Prostate gland (tissue), 2 donors: ENCODE results near the gene TRAPPC11. TPM values are rescaled to one million over a fixed set of nuclear protein-coding genes. Genes with fewer than 3 reads are reported as not detected.
"Not testable (repeated sequence)": the region's sequence is repeated elsewhere in the genome, so short reads cannot be mapped to it uniquely, and the experiment has no call there.

Source experiments
- DNase-seq: peaks from one replicate; pipeline ENCODE4 v3.0.0-alpha.2; 2019; ENCODE audit warnings: low spot score
- H3K27ac ChIP-seq, 2 donors: fragments of 200-600 bp; sonication (generic); 2 replicates each; pipeline ENCODE4 v1.5.1; 2017 to 2019
- H3K27me3 ChIP-seq: fragments of 200-600 bp; sonication (generic); replicated peaks from 2 replicates; pipeline ENCODE4 v1.5.1; 2019; ENCODE audit not compliant: insufficient read depth
- H3K36me3 ChIP-seq, 2 donors: fragments of 200-600 bp; sonication (generic); 1 replicate in 1 of 2; 2 replicates in 1 of 2; pipeline versions ENCODE4 v1.5.1 to v1.8.1; 2017 to 2019
- H3K4me1 ChIP-seq: fragments of 200-600 bp; sonication (generic); replicated peaks from 2 replicates; pipeline ENCODE4 v1.5.1; 2019
- H3K4me3 ChIP-seq, 2 donors: fragments of 200-600 bp; sonication (generic); 2 replicates each; pipeline ENCODE4 v1.5.1; 2017 to 2019
- H3K9me3 ChIP-seq: fragments of 200-600 bp; sonication (generic); 2 replicates; pipeline ENCODE4 v1.5.1; 2017
- POLR2A ChIP-seq: fragments of 450-650 bp; IDR thresholded peaks from one replicate; pipeline ENCODE4 v1.6.1; 2016; ENCODE audit warnings: antibody characterized with exemption, mild to moderate bottlenecking
- POLR2AphosphoS5 ChIP-seq: sonication (generic); formaldehyde crosslinking; IDR thresholded peaks from one replicate; pipeline ENCODE4 v1.6.1; 2017; ENCODE audit warnings: antibody characterized with exemption
- WGBS: methylation state at CpG from one replicate; pipeline ENCODE4 v1.1.5; 2018; 5-methylcytosine and 5-hydroxymethylcytosine counted together
- intact Hi-C: fragments of 100-400 bp; cut with DNase I; formaldehyde crosslinking; loops from one replicate; pipeline ENCODE4 v1.14.2; 2022
- total RNA-seq, 2 donors: library from RNA; depleted of rRNA; stranded (reverse); fragments of >200 nt; gene quantifications; one replicate each; pipeline ENCODE4 v1.1.0, GENCODE V29; 2016
- TF ChIP-seq, protein P1 (sequence below), 4 experiments: fragments of 200-600 bp in 2 of 4; fragments of 450-650 bp in 2 of 4; sonication (generic) in 2 of 4; IDR thresholded peaks; 1 replicate in 3 of 4; 2 replicates in 1 of 4; pipeline ENCODE4 v1.5.1; 2016 to 2019; ENCODE audit warnings: antibody characterized with exemption in 4 of 4, mild to moderate bottlenecking in 2 of 4, moderate library complexity in 2 of 4

The TRAPPC11 gene
- total RNA-seq, 2 donors from 2014 or later: 27.6 to 34.5 TPM

DNA sequence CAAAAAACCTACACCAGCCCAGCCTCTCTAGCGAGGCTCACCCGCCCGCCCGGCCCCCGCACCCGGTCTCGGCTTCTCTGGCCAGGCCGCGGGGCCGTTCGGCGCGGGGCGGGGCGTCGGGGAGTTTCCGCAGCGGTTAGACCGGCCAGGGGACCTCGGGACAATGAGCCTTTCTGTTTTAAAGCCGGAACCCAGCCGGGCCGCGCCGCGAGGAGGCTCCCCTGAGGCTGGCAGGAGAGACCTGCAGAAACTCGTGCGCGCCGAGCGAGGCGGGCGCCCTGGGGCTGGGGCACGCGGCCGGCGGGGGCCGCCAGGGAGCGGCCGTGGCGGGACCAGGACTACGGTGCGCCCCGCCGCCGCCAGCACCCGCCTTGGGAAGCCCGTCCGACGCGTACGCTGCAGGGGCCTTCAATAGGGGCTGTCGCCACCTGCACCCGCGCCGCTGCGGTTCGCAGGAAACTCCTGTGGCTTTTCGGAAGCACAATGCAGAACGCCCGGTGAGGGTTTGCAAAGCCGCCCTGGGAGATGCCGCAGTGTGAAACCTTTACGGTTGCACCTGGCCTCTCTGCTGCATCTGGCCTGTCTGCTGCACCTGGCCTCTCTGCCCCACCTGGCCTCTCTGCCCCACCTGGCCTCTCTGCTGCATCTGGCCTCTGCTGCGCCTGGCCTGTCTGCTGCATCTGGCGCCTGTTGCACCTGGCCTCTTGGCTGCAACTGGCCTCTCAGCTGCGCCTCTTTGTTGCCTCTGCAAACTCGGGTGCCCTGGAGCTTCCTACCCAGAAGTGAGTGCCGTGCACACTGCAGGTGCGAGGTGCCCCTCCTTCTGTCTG, 63.9 kb downstream of the TRAPPC11 start:
- Histone ChIP-seq H3K4me3 (peak overlapping the region; percentile 31 to 45), H3K27me3 (no peaks in the 10 kb centered on the region), H3K4me1 (no peaks in the 10 kb centered on the region), H3K36me3 (no peaks in the 10 kb centered on the region), H3K9me3 (no peaks in the 10 kb centered on the region), H3K27ac (peak overlapping the region; percentile 46 to 55)
- intact Hi-C loops: no loop called here
- DNase-seq: peak; percentile 79
- 8% methylated on average over 40 of the region's 70 CpGs for WGBS
- TF ChIP-seq POLR2A (no peak), POLR2AphosphoS5 (peak; percentile 30)
- TF ChIP-seq, protein P1, sequence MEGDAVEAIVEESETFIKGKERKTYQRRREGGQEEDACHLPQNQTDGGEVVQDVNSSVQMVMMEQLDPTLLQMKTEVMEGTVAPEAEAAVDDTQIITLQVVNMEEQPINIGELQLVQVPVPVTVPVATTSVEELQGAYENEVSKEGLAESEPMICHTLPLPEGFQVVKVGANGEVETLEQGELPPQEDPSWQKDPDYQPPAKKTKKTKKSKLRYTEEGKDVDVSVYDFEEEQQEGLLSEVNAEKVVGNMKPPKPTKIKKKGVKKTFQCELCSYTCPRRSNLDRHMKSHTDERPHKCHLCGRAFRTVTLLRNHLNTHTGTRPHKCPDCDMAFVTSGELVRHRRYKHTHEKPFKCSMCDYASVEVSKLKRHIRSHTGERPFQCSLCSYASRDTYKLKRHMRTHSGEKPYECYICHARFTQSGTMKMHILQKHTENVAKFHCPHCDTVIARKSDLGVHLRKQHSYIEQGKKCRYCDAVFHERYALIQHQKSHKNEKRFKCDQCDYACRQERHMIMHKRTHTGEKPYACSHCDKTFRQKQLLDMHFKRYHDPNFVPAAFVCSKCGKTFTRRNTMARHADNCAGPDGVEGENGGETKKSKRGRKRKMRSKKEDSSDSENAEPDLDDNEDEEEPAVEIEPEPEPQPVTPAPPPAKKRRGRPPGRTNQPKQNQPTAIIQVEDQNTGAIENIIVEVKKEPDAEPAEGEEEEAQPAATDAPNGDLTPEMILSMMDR (IDR thresholded peaks at IDR 0.05): peak in 1 of 4 experiments; percentile 10

DNA sequence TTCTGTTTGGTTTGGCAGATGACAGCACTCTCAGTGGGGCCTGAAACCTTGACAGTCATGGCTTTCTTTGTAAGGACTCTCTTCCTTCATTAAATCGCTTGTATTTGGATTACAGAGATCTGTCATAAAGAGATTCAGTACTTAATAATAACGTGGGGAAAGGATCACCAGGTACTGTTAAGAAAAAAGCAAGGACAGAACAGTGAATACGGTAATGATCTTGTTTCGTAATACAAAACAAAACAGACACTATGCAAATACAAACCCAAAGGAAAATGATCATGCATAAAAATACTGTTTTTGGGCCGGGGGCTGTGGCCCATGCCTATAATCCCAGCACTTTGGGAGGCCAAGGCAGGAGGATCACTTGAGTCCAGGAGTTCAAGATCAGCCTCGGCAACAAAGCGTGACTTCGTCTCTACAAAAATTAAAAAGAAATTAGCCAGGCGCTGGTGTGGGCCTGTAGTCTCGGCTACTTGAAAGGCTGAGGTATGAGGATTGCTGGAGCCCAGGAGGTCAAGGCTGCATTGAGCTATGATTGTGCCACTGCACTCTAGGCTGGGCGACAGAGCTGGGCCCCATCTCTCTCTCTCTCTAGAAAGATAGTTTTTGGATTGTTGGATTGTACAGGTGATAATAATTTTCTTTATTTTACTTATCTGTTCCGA, 64.6 kb downstream of the TRAPPC11 start:
- Histone ChIP-seq H3K4me1 (no peaks in the 10 kb centered on the region), H3K4me3 (no peak overlapping the region), H3K9me3 (no peaks in the 10 kb centered on the region), H3K27me3 (no peaks in the 10 kb centered on the region), H3K36me3 (no peaks in the 10 kb centered on the region), H3K27ac (no peak overlapping the region)
- intact Hi-C loops: no loop called here
- no peak for DNase-seq
- WGBS: 72% methylated on average over 12 of the region's 12 CpGs
- TF ChIP-seq POLR2A: no peak
- no peak for TF ChIP-seq POLR2AphosphoS5
- TF ChIP-seq, protein P1 (IDR thresholded peaks at IDR 0.05): no peak

DNA sequence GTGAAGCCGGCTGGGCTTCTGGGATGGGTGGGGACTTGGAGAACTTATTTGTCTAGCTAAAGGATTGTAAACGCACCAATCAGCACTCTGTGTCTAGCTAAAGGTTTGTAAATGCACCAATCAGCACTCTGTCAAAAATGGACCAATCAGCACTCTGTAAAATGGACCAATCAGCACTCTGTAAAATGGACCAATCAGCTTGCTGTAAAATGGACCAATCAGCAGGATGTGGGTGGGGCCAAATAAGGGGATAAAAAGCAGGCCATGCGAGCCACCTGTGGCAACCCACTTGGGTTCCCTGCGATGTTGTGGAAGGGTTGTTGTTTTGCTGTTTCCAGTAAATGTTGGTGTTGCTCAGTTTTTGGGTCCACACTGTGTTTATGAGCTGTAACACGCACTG, 66.5 kb downstream of the TRAPPC11 start:
- H3K27me3 ChIP-seq, DNase-seq, H3K4me1 ChIP-seq, intact Hi-C loops, H3K9me3 ChIP-seq, H3K36me3 ChIP-seq, H3K27ac ChIP-seq, H3K4me3 ChIP-seq: not testable (repeated sequence)
- 78% methylated on average over 5 of the region's 5 CpGs for WGBS

DNA sequence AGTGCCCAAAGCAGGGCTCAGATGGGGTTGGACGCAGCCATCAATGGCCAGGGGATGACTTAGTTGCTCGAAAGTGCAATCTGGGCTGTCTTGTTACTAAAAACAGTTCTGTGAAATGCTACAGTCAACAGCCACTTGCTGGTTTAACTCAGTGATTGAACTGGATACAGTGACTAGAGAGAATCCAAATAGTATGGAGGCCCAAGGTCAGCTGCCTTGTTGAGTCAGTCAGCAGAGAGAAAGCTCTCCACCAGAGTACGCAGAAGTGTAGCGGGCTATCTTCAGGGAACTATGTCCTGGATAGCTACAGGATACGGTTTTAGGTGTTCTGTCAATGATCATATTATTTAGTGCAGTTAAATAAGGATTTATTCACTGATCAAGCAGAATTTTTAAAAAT, 68.4 kb downstream of the TRAPPC11 start:
- Histone ChIP-seq H3K36me3 (no peaks in the 10 kb centered on the region), H3K4me1 (no peaks in the 10 kb centered on the region), H3K27me3 (no peaks in the 10 kb centered on the region), H3K4me3 (no peak overlapping the region), H3K9me3 (no peaks in the 10 kb centered on the region), H3K27ac (no peak overlapping the region)
- DNase-seq: no peak
- TF ChIP-seq POLR2A: no peak
- no peak for TF ChIP-seq POLR2AphosphoS5
- TF ChIP-seq, protein P1 (IDR thresholded peaks at IDR 0.05): no peak
- intact Hi-C loops: no loop called here
- WGBS: 95% methylated on average over 5 of the region's 5 CpGs

DNA sequence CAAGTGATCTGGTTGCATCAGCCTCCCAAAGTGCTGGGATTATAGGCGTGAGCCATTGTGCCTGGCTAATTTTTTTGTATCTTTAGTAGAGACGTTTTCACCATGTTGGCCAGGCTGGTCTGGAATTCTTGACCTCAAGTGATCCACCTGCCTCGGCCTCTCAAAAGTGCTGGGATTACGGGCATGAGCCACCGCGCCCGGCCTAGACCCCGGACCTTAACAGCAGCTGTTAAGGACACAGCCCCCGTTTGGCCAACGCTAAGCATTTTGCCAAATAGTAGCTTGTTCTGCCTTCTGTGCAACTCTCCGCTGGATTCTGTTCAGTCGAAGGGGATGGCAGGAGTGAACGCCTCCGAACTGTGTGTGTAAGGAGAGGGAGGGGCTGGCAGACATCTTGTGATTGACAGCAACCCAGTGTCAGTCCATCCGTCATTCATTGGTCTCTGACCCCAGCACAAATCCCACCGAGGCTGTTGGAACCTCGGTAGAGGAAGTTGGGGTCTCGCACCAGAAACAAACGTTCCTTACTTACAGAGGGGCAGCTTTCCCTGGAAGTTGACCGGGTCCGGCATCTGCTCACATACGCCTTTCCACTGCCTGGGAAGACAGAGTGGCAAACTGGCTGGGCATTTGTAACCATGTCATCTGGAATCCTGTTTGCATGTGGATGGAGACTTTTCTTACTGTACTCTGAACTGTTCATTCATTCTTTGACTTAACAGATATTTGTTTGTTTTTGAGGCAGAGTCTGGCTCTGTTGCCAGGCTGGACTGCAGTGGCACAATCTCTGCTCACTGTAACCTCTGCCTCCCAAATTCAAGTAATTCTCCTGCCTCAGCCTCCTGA, 69.4 kb downstream of the TRAPPC11 start:
- Histone ChIP-seq H3K4me3 (no peak overlapping the region), H3K27me3 (no peaks in the 10 kb centered on the region), H3K27ac (no peak overlapping the region), H3K4me1 (no peaks in the 10 kb centered on the region), H3K9me3 (no peaks in the 10 kb centered on the region), H3K36me3 (no peaks in the 10 kb centered on the region)
- TF ChIP-seq, protein P1 (IDR thresholded peaks at IDR 0.05): no peak
- TF ChIP-seq POLR2A: no peak
- no peak for TF ChIP-seq POLR2AphosphoS5
- DNase-seq: no peak
- intact Hi-C loops: no loop called here
- 90% methylated on average over 22 of the region's 22 CpGs for WGBS
